Measurements from ENCODE around the gene AP1G2.

AP1G2 gene

DNA sequence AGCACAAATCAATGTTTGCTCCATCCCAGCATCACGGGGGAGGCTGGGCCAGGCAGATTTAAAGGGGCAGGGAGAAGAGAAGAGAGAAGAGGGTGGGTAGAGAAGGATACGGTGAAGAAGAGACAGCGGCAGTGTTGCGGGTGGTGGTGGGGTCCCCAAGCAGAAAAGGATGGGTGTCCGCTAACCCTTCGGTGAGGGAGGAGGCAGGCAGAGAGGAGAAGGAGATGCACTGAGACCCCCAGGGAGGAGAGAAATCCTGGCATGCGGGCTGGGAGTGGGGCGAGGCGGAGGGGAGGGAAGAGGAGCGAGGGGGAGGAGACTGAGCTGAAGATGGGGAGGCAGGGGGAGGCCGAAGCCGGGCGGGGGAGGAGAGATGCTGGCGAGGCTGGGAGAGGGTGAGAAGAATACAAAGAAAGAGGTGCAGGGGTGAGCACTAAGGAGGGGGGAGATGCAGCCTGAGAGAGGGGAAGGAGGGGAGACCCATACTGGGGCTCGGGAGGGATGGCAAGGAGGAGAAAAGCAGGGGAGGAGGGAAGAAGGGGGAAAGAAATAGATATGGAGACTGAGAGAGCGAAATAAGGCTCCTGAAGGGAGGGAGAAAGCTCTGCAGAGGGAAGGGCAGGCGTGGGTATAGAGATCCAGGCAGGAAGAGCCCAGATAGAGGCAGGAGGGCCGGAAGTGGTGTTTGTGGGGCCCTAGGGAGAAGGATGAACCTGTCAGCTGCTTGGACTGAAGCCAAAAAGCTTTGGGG is 11.1 kb upstream of the AP1G2 start, which contains the start of gene JPH4:
TSS of gene JPH4 (minus strand) at position 231 of the 751 bp plus-strand sequence. CDS start 1,337 bp downstream, outside the sequence.
- H3K4me1 ChIP-seq (ENCODE audit: insufficient read depth, poor library complexity, severe bottlenecking), result no peaks in the 10 kb centered on the region
- no peak within 1 kb of the TSS for H3K27ac ChIP-seq (ENCODE audit: poor library complexity, severe bottlenecking)
- no peaks in the 10 kb centered on the region for H3K36me3 ChIP-seq (ENCODE audit: low read depth)
- ATAC-seq (ENCODE audit: low read depth), result 0 out of 3 replicates have a peak, but pooled peaks have one; percentile 18
- DNase-seq (ENCODE audit: low spot score), result no peak
- TF ChIP-seq, protein P1, sequence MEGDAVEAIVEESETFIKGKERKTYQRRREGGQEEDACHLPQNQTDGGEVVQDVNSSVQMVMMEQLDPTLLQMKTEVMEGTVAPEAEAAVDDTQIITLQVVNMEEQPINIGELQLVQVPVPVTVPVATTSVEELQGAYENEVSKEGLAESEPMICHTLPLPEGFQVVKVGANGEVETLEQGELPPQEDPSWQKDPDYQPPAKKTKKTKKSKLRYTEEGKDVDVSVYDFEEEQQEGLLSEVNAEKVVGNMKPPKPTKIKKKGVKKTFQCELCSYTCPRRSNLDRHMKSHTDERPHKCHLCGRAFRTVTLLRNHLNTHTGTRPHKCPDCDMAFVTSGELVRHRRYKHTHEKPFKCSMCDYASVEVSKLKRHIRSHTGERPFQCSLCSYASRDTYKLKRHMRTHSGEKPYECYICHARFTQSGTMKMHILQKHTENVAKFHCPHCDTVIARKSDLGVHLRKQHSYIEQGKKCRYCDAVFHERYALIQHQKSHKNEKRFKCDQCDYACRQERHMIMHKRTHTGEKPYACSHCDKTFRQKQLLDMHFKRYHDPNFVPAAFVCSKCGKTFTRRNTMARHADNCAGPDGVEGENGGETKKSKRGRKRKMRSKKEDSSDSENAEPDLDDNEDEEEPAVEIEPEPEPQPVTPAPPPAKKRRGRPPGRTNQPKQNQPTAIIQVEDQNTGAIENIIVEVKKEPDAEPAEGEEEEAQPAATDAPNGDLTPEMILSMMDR (IDR thresholded peaks at IDR 0.05; ENCODE audit: poor library complexity, severe bottlenecking), result no peak
- peaks cover 59% of the 10 kb centered on the region for H3K27me3 ChIP-seq (ENCODE audit: insufficient read depth, poor library complexity, severe bottlenecking)
- H3K4me3 ChIP-seq (ENCODE audit: severe bottlenecking), result no peak within 1 kb of the TSS
- no peaks in the 10 kb centered on the region for H3K9me3 ChIP-seq (ENCODE audit: severe bottlenecking)

DNA sequence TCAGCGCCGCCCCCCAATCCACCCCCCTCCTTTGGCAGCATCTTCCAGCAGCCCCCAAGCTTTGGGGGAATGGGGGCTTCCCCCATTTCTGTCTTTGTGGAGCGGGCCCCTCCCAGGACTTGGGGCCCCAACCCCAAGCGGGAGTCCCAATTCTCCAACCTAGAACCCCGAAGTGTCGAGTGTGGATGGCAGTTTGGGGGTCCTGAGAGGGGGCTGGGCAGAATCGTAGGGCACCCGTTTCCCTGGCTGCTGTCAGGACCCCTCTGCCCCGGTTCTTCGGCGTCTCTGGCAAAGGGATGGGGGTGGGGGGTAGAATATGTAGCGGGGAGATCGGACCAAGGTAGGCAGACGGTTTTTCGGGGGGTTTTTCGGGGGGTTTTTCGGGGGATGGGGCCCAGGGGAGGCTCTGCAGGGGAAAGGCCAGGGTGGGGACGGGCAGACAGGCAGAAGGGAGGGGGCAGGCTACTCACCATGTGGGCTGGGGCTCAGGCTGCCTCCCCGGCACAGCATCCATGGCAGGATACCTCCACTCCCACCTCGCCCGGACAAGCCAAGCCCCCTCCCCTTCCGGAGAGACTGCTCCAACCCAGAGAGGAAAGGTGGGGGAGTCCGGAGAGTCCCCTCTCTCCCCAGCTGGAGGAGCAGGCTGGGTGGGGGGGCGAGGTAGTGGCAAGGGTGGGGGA is 10.3 kb upstream of the AP1G2 start:
- TF ChIP-seq, protein P1 (IDR thresholded peaks at IDR 0.05; ENCODE audit: poor library complexity, severe bottlenecking), result no peak
- no peak overlapping the region for H3K4me3 ChIP-seq (ENCODE audit: severe bottlenecking)
- no peaks in the 10 kb centered on the region for H3K9me3 ChIP-seq (ENCODE audit: severe bottlenecking)
- no peaks in the 10 kb centered on the region for H3K36me3 ChIP-seq (ENCODE audit: low read depth)
- DNase-seq (ENCODE audit: low spot score) (no peak), ATAC-seq (ENCODE audit: low read depth) (no peak)
- H3K4me1 ChIP-seq (ENCODE audit: insufficient read depth, poor library complexity, severe bottlenecking), result no peaks in the 10 kb centered on the region
- peaks cover 59% of the 10 kb centered on the region for H3K27me3 ChIP-seq (ENCODE audit: insufficient read depth, poor library complexity, severe bottlenecking)
- no peak overlapping the region for H3K27ac ChIP-seq (ENCODE audit: poor library complexity, severe bottlenecking)

DNA sequence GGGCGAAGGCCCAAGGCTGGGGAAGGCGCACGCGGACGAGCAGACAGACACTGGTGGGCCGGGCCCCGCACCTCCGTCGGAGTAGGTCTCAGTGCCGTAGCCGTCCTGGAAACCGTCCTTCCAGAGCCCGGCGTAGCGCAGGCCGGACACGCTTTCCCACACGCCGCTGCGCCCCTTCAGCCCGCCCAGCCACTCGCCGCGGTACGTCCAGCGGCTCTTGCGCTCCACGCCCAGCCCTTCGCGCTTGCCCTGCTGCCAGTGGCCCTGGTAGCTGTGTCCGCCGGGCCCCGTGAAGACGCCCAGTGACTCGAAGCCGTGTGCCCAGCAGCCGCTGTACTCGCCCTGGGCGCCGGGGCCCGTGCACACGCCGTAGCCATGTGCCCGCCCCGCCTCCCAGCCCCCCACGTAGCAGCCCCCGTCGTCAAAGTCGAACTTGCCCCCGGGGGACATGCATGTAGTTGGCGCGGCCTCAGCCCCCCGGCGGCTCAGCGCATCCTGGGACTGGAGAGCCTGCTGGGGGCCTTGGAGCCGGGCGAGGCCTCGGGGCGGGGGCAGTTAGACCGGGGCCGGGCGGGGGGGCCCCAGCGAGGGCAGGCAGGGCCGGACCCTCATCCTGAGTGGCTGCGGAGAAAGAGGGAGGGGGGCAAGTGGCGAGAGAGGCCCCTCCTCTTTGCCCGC is 9.6 kb upstream of the AP1G2 start:
- H3K27me3 ChIP-seq (ENCODE audit: insufficient read depth, poor library complexity, severe bottlenecking), result peaks cover 59% of the 10 kb centered on the region
- H3K36me3 ChIP-seq (ENCODE audit: low read depth), result no peaks in the 10 kb centered on the region
- TF ChIP-seq, protein P1 (IDR thresholded peaks at IDR 0.05; ENCODE audit: poor library complexity, severe bottlenecking), result no peak
- H3K4me1 ChIP-seq (ENCODE audit: insufficient read depth, poor library complexity, severe bottlenecking), result no peaks in the 10 kb centered on the region
- peak; percentile 45; the same call in 2 of the 3 replicates for ATAC-seq (ENCODE audit: low read depth)
- H3K4me3 ChIP-seq (ENCODE audit: severe bottlenecking), result no peak overlapping the region
- H3K27ac ChIP-seq (ENCODE audit: poor library complexity, severe bottlenecking), result no peak overlapping the region
- H3K9me3 ChIP-seq (ENCODE audit: severe bottlenecking), result no peaks in the 10 kb centered on the region
- no peak for DNase-seq (ENCODE audit: low spot score)

DNA sequence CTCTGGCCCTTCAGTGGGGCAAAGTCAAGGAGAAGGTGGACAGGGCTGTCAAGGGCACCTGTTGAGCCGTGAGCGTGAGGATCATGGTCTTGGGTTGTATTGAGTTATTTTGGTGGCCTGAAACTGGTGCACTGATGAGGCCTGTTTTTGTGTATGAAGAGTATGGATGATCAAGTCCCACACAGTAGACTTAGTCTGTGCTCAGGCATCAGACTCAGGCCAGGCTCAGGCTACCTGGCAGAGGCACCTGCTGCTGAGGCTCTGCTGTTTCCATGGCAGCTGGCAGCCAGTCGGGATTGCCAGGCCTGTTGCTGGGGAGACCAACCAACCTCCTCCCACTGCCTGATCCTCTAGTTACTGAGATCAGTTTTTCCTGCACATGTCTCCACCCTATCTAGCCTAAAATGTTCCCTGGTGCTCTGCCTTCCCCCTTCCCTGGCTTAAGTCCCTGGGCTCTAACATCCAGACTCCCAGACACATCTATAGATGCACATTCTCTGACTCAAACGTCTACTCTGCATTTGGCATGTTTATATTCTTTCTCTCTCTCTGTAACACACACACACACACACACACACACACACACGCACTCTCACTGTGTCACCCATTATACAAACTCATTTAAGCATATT is 5.9 kb upstream of the AP1G2 start:
- Histone ChIP-seq H3K36me3 (ENCODE audit: low read depth) (no peaks in the 10 kb centered on the region), H3K4me3 (ENCODE audit: severe bottlenecking) (no peak overlapping the region), H3K4me1 (ENCODE audit: insufficient read depth, poor library complexity, severe bottlenecking) (no peaks in the 10 kb centered on the region), H3K27me3 (ENCODE audit: insufficient read depth, poor library complexity, severe bottlenecking) (peaks cover 39% of the 10 kb centered on the region), H3K9me3 (ENCODE audit: severe bottlenecking) (no peaks in the 10 kb centered on the region), H3K27ac (ENCODE audit: poor library complexity, severe bottlenecking) (no peak overlapping the region)
- TF ChIP-seq, protein P1 (IDR thresholded peaks at IDR 0.05; ENCODE audit: poor library complexity, severe bottlenecking), result no peak
- ATAC-seq (ENCODE audit: low read depth) (no peak), DNase-seq (ENCODE audit: low spot score) (no peak)
